GM19452 (cell line): ENCODE results near the gene PRDM16.

Experiments used
- ATAC-seq: cut with Tn5 transposase; IDR thresholded peaks from one replicate; pipeline ENCODE4 v1.9.1; 2021; ENCODE audit not compliant: unreplicated experiment

PRDM16 gene

DNA sequence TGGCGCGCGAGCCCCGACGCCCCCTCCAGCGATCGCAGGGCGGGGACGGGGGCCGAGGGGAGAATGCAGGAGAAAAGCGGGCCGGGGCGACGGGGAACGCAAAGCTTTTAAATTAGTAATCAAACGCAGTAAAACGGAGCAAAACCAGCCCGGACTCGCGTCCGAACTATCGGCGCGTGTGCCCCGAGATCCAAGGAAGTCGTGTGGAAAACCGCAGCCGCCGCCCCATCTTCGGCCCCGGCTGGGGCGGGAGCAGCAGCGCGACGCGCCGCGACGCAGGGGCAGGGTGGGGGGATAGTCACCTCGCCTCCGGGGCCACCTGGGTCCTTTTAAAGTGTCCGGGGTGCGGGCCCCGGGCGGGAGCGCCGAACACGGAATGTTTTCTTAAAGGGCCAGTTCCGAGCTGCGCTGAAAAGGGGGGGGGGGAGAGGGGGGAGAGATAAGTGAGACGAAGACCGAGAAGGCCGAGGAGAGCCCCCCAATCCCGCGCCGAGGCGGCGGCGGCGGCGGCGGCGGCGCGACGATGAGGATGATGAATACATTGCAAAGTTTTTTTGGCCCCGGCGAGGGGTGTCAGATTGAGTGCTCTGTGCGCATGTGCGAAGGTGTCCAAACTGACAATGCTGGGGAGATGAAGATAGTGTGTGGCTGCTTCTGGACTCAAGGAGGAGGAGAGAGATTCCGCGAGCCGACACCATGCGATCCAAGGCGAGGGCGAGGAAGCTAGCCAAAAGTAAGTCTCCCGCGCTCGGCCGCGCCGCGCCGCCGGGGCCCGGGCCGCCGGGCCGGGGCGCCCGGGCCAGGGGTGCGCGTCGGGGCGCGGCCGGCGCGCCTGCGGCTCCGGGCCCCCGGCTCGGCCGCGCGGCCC, at the start of gene PRDM16:
Gene PRDM16 (plus strand): TSS at position 640 of the 868 bp plus-strand sequence. CDS start 57 bp downstream, at position 697.
- ATAC-seq, result no peak

DNA sequence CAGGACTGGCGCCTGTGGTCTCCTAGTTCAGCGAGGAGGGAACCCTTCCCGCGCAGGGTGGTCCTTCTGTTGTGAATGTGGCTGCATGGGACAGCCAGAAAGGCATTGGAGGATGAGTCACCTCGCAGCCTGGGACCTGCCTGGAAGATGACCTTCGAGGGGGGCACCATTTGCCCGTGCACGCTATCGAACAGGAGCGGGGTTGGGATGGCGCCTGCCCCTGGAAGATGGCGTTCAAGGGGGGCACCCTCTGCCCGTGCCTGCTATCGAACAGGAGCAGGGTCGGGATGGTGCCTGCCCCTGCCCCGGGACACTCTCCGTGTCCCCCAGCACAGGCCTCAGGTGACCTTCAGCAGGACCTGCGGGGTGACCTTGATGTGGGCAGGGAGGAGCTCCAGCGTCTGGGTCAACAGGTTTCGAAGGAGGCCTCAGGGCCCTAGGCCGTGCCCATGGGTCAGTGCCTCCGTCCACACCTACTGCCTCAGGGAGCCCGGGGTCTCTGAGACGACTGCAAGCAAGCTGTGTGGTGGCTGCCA, 49.4 kb upstream of the PRDM16 start:
- ATAC-seq, result no peak

- ATAC-seq, result no peak
Observed at GRCh38 chr1:3020263-3020909, 48.6 kb upstream of the PRDM16 start.

GRCh38 chr1:3021233-3021671, 47.8 kb upstream of the PRDM16 start, which contains the start of gene ACTRT2:
Gene ACTRT2 (plus strand): TSS chr1:3021467. CDS start chr1:3021687, 220 bp downstream.
- no peak for ATAC-seq

GRCh38 chr1:3021801-3022401, 47.1 kb upstream of the PRDM16 start:
- ATAC-seq, result no peak

DNA sequence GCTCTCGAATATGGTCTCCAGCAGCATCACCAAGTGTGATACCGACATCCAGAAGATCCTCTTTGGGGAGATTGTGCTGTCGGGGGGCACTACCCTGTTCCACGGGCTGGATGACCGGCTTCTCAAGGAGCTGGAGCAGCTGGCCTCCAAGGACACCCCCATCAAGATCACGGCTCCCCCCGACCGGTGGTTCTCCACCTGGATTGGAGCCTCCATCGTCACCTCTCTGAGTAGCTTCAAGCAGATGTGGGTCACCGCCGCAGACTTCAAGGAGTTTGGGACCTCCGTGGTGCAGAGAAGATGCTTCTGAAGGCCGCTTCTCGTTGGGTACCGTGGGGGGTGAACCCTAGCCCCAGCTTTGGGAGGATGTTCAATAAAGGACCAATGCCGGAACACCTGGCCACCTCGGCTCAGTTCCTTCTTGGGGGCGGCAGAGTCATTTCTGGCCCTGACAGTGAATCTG, 46.5 kb upstream of the PRDM16 start:
- no peak for ATAC-seq

DNA sequence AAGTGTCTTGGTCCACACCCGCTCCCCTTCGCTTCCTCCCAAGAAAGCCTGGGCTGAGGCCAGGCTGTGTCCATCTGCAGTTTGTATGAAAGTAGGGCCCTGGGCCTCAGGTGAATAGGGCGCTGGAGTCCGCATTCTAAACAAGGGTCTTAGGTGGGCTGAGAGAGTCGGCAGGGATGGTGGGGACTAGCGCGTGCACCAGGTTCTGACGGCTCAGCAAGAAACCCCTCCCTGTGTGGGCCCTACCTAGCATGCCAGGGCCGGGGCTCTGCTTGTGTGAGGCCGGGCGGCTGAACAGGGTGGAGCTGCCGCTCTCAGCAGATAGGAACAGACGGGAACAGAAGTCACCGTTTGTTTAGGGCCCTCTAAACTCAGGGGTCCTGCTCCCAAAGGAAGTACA, 46.0 kb upstream of the PRDM16 start:
- no peak for ATAC-seq

DNA sequence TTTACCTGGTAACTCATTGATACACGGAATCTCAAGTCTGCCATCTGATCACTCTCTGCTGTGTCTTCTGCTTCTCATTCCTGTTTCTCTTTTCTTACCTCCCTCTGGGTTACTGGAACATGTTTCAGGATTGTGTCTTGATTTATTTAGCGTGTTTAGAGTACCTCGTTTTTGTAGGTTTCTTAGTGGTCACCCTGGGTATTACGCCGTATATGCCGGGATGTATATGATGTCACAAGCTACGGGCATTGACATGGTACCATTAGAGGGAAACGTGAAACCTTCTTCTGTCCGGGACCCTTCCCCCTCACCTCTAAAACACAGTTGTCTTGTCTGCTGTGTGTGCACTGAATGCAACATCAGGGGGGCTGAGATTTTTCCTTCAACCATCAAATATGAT, 45.0 kb upstream of the PRDM16 start:
- ATAC-seq, result no peak

- ATAC-seq, result no peak
Observed at GRCh38 chr1:3024588-3024987, 44.4 kb upstream of the PRDM16 start.

DNA sequence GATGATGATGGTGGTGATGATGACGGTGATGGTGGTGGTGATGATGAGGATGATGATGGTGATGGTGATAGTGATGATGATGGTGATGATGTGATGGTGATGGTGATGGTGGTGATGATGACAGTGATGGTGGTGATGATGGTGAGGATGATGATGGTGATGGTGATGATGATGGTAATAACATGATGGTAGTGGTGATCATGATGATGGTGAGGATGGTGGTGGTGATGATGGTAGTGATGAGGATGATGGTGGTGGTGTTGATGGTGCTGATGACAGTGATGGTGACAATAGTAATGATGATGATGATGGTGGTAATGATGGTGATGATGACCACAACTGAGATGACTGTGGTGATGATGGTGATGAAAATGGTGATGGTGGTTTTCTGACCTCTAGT, 42.9 kb upstream of the PRDM16 start:
- ATAC-seq, result no peak

DNA sequence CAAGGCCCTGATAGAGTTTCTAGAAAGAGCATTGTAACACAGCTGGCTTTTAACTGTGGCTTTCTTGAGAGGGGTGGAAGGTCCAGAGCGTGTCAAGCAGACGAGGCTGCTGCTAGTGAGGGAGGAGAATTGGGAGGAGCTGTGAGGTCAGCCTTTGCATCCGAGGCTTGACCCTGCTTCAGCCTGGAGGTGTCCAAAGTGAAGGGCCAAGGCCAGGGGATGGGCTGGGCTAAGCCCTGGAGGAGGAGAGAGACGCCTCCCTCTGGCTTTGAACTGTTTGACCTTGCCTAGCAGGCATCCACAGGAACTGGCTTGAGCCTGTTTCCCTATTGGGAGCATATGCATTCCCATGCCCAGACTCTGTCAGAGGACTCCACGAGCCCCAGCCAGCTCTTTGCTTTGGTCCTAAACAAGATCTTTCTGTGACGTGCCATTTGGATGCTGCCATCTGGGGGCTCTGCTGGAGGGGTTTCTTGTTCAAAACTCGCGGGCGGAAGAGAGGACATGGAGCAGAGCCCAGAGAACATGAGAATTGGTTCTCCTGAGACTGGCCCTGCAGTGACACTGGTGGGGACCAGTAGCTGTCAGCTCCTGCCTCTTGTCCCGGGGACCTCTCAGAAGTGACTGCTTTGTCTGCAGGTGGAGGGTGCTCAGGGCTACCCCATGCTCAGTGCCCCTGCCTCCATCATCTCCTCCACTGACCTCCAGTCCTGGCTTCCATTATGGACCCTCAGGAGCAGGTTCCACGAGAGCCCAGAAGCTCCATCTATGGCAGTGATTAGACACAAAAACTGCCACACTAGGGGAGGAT, 42.2 kb upstream of the PRDM16 start:
- ATAC-seq, result no peak

DNA sequence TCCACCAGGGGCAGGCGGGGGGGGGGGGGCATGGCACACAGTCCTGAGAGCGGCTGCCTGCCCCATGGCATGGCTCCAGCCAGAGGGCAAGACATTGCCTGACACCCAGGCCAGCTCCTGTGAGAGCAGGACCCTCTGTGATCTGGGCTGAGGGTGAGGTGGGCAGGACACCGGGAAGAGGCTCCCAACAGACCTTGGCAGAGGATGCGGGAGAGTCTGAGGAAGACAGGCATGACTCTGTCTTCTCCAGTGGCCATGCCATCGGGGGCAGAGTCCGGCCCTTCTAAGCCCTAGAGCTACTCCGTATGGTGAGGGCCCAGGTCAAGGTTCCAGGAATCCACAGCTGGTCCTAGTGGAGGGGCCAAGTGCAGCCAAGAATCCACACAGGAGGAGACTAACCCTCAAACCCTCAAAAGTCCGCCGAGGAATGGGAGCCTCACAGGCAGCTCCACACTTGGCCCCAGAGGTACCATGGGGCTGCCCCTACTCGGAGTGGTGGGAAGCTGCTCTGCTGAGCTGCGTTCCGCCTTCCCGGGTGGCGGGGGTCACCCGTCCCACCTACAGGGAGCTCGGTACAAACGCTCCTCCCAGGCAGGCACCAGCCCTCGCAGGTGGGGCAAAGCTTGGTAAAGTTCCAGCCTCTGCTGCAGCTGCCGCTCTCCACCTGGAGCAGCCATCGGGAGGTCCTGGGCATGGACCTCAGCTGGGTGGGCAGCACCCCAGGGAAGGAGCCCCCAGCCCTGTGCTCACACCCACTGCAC, 41.2 kb upstream of the PRDM16 start:
- no peak for ATAC-seq

DNA sequence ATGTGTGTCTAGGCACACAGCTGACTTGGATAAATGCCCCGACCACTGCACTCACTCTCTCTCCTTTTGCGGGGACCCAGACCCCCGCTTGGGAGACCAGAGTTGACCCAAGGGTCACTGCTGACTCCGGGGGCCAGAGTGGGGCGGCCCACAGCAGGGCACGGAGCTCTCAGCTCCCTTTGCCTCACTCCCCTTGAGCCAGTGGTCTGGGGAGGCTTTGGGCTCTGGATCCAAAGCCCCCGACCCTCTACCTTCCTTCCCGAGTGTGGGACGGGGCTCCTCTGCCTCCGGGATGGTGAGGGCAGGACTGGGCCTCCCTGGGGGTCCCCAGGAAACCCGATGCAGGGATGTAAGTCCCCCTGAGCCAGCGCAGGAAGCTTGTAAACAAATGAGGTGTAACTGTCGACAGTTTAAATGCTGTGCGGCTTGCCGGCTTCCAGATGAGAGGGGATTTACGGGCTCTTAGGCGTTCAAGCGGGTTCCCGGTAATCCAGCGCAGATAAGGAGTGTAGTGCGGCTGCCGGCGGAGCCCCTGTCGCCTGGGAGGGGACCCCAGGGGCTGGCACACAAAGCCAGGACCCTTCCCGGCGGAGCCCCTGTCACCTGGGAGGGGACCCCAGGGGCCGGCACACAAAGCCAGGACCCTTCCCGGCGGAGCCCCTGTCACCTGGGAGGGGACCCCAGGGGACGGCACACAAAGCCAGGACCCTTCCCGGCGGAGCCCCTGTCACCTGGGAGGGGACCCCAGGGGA, 40.3 kb upstream of the PRDM16 start:
- ATAC-seq, result no peak

DNA sequence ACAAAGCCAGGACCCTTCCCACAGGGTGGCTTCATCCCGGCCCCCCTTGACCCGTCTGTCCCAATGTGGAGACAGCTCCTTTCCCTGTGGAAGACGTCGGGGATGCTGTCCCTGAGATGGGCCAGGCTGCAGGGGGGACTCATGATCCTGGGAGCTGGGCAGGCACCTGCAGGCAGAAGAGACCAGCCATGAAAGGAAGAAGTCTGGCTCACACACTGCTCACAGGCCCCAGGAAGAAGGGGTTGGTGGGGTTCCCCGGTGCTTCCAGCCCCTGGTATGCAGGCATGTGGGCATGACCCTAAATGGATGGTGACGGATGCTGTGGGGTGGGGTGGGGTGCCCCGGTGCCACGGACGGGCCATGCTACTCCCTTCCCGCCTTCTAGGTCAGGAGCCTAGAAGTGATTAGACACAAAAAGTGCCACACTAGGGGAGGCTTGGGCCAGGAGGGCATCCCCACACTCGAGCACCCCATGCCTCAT, 39.5 kb upstream of the PRDM16 start:
- ATAC-seq, result no peak

GRCh38 chr1:3029991-3030662, 38.9 kb upstream of the PRDM16 start:
- no peak for ATAC-seq

DNA sequence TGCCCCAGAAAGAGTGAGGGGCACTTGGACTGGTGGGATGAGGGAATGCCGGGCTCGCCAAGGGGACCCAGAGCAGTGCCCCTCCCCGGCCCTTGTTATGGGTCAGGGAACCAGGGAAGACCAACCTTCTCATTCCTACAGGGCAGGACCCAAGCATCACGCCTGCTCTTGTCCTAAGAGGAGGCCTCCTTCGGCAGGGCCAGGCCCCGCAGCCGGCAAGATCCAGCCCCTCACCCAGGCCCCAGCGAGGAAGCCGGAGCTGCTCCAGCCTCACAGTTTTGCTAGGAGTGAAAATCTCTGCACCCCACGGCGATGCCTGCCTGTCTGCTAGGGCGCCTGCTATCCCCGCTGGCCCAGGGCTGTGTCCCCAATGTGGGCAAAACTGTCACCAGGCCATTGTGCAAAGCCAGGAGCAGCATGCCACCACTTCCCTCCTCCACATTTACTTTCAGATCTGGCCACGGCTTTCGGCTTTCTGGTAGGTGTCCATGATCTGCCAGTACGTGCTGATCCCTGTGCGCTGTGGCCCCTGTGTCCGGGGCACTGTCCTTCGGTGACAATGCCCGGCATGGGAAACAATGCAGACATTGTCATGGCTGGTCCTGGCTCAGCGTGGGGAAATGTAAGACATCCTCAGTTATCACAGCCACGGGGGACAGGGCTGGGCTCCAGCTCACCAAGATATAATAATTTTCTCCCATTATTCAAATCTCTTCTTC, 38.2 kb upstream of the PRDM16 start:
- no peak for ATAC-seq

- ATAC-seq, result no peak
Observed at GRCh38 chr1:3031401-3032221, 37.4 kb upstream of the PRDM16 start.
